GM18517 (cell line): ENCODE results near the gene TNFSF18.

Experiments
- ATAC-seq: cut with Tn5 transposase; IDR thresholded peaks from one replicate; pipeline ENCODE4 v1.9.1; 2021; ENCODE audit warnings: mild to moderate bottlenecking, moderate library complexity; ENCODE audit not compliant: unreplicated experiment

Gene TNFSF18

DNA sequence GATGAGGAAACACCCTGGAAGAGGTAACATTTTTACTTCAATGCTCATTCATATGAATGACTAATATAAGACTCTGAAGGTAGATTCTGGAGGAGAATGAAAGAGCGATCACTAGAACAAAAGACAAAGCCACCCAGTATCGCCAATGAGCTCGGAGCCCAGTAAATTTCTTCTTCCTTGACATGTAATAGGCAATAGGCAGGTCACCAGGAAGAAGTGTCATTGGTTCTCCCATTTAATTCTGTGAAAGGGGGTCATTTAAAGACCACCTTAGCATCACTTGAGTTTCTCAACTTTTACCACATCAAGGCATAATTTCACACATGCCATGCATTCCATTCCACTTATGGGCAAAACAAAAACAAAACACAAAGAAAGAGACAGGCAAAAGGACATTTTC is 7.9 kb downstream of the TNFSF18 start:
- no peak for ATAC-seq

DNA sequence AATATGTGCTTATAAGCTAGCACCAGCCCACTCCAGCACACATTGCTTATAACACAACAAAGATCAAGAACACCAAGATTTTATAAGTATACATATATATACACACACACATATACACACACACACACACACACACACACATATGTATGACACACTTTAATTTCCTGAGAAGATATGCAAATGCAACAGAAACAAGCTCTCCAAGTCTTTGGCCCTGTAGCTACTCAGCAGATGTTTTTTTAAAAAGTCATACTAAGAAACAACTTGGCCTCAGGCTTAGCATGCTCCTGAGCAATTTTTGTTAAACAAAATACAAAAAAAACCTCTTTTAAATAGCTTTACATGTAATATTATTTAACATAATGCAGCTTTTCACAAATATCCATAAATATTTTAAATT is 11.1 kb downstream of the TNFSF18 start:
- no peak for ATAC-seq

DNA sequence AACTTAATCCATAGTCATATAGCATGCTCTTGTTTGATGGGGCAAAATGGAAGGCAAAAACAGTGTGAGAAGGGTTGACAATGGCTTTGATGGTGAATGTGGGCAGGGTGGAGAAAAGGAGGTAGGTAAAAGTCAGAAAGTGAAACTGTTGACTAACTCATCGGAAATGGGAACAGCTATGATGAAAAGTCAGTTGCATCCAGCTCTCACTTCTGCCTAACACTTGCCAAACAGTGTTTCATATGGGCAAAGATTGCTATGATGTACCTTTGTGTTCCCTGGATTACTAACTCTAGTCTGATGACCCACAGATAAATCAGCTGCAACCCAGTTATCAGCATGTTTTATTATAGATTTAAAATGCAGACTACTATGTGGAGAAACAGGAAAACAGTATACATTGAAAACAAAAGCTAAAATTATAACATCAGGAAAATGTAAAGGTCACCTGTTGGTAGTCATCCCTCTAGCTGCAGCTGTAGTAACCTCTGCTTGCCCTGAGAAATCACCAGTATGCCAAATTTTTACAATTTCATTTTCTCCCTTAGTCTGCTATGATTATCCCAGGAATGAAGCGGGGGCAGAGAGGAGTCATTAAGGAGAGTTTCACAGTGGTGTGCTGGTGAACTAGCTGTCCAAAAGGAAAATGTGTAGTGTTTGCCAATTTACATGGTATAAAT is 11.7 kb downstream of the TNFSF18 start:
- ATAC-seq = no peak

- ATAC-seq = no peak
Observed at GRCh38 chr1:173024543-173024942, 26.2 kb downstream of the TNFSF18 start.

- ATAC-seq = no peak
Observed at GRCh38 chr1:173023343-173023742, 27.4 kb downstream of the TNFSF18 start.

- peak; percentile 84 for ATAC-seq
Observed at GRCh38 chr1:173020138-173020750, 30.5 kb downstream of the TNFSF18 start.

GRCh38 chr1:173017792-173018191 is 32.9 kb downstream of the TNFSF18 start:
- ATAC-seq = peak; percentile 46

DNA sequence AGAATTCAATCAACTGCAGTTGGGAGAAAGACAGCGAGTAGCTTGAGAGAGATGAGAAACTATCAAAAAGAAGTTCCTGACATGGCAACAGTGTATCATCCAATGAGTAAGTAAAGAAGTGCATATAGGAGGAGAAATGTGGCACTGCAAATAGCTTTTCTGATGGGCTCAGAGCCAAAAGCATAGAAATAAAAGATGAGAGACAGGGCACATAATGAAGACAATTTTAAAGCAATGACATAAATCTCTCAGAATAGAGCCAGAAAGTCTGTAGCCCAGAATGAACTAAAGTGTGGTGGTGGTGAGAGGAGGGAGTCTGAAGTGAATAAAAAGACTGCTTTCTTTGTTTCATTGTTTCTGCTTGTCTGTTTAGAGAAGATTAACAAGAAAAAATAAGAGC is 34.3 kb downstream of the TNFSF18 start:
- ATAC-seq = no peak

GRCh38 chr1:173015629-173016028 is 35.1 kb downstream of the TNFSF18 start:
- no peak for ATAC-seq

- no peak for ATAC-seq
Observed at GRCh38 chr1:173014160-173014559, 36.6 kb downstream of the TNFSF18 start.

DNA sequence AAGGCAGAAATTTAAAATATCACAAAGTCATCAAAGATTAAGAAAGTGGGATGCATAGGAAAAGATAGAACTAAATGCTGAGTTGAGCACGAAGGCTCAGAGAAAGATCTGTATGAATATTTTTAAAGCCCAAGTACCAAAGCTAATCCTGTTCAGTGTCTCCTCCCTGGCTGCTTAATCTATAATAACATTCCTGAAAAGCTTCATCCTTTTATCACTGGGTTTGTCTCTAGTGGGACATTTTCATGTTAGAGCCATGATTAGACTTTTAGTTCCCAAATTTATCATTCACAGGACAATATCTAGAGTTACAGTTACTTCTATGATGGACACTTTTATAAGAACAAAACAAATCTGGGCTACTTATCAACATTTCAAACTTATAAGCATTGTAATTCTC is 38.6 kb downstream of the TNFSF18 start:
- ATAC-seq = no peak

- no peak for ATAC-seq
Observed at GRCh38 chr1:173009597-173009996, 41.1 kb downstream of the TNFSF18 start.

GRCh38 chr1:173005196-173005864 is 45.4 kb downstream of the TNFSF18 start:
- no peak for ATAC-seq

- no peak for ATAC-seq
Observed at GRCh38 chr1:173002891-173003838, 47.6 kb downstream of the TNFSF18 start.

DNA sequence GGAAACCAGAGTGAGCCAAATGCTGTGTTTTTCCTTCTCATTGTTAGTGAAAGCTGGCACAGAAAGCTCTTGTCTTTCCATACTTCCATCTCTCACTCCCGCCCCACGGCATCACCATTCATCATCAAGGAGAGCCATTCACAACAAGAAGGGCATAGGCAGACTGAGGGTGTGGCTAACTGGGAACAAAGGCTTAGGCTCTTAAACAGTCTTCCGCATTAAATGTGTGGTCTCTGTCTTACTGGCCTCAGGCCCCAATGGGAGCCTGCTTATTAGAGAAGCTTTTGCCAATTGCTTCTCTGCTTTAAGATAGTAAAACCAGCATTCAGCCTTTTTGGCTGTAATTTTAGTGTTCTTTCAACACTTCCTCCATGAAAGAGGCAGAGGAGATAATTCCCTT is 51.4 kb downstream of the TNFSF18 start:
- ATAC-seq = no peak

GRCh38 chr1:172997941-172998361 is 52.8 kb downstream of the TNFSF18 start:
- ATAC-seq = no peak

- ATAC-seq = no peak
Observed at GRCh38 chr1:172993640-172994039, 57.1 kb downstream of the TNFSF18 start.

DNA sequence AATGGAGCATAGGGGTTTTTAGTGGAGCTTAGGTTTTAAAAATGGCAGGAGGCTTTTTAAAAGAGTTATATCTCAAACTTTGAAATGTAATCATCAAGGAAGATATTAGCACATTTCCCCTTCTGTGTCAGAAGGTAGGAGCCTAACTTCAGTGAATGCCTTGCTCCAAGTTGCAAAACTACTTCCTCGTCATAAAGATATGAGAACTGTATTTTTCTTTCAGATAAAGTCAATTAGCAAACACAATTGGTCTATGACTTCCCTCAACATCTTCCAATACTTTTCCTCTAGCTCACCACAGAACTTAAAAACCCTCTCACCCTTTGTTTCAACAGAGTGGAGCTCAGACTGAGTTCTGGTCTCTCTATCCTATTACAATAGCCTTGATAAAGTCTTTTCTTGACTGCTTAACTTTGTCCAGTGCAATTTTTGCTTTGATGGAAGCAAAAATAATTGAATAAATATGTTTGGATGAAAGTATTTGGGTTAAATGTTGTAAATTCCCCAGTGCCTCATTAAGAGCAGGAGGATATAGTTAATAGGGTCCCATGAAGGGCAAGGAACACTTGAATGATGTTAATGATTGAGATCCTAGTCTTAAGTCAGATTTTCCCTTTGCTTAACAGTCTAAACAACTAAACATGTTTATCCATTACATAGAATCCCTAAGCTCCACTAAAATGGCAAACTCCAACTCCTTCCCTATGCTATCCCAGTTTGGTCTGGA is 58.9 kb downstream of the TNFSF18 start:
- ATAC-seq = no peak

DNA sequence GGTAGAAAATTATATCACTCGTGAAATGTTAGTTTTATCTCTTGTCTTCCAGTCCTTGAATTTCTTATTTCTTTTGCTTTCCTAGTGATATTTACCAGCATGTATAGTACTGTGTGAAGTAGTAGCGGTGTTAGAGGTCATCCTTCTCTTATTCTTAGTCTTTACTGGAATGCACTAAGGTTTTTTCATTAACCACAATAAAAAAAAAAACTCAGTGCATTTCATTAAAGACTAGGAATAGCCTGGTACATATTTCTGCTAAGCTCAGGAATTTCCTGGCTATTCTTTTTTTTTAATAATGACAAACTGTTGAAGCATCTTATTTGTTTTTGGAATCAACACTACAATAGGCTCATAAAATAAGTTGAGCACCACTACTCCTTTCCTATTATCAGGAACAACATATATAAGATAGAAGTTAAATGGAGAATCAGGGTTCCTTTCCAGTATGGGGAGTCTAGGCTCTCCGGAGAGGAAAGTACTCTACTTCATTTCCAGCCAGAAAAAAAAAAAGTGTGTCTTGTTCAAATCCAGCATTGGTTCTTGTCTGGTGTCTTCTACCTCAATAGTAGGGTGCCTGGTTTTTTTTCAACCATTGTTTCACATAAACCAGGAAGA is 60.0 kb downstream of the TNFSF18 start:
- ATAC-seq = no peak
